Upper lobe of right lung (tissue), 1 donor: ENCODE data around the gene MGST1. TPM values are rescaled to one million over a fixed set of nuclear protein-coding genes. Genes with fewer than 3 reads are reported as not detected.

Experiments
- ATAC-seq: fragments of 200-7000 bp; cut with Tn5 transposase; one replicate; pipeline ENCODE4 v1.9.1; 2020; ENCODE audit warnings: mild to moderate bottlenecking, moderate library complexity
- DNase-seq: peaks from one replicate; pipeline ENCODE4 v3.0.0-alpha.2; 2020
- H3K27ac ChIP-seq: fragments of 200-600 bp; one replicate; pipeline ENCODE4 v1.8.0; 2022
- H3K27me3 ChIP-seq: fragments of 200-600 bp; one replicate; pipeline ENCODE4 v1.8.0; 2022; ENCODE audit warnings: mild to moderate bottlenecking
- H3K36me3 ChIP-seq: fragments of 200-600 bp; one replicate; pipeline ENCODE4 v1.8.0; 2022
- H3K4me1 ChIP-seq: fragments of 200-600 bp; one replicate; pipeline ENCODE4 v1.8.0; 2022
- H3K4me3 ChIP-seq: fragments of 200-600 bp; one replicate; pipeline ENCODE4 v1.8.0; 2022; ENCODE audit warnings: mild to moderate bottlenecking
- H3K9me3 ChIP-seq: fragments of 200-600 bp; one replicate; pipeline ENCODE4 v1.8.0; 2022
- intact Hi-C: fragments of 100-400 bp; cut with DNase I; formaldehyde crosslinking; loops from one replicate; pipeline ENCODE4 v1.11.0; 2022
- total RNA-seq: library from RNA; stranded (reverse); fragmentation: NEBNext Ultra II Directional; extraction: Animal tissue kit (Norgen Biotek cat#: 25700); gene quantifications from one replicate; pipeline ENCODE4 v1.2.1, GENCODE V29; 2021
- TF ChIP-seq, protein P1 (sequence below): fragments of 200-600 bp; IDR thresholded peaks from one replicate; pipeline ENCODE4 v1.8.0; 2022; ENCODE audit warnings: antibody characterized with exemption
- donor health status: DM: no; HTN: yes; CAD: no; lungs with severe emphysema.

Gene MGST1
- total RNA-seq, 1 donor from 2014 or later, result 357 TPM

GRCh38 chr12:16307856-16308475 is 39.5 kb upstream of the MGST1 start:
- no peak for DNase-seq
- H3K36me3 ChIP-seq, result no peaks in the 10 kb centered on the region
- H3K4me1 ChIP-seq, result no peaks in the 10 kb centered on the region
- no peak overlapping the region for H3K4me3 ChIP-seq
- intact Hi-C loops, result no loop called here
- H3K27ac ChIP-seq, result no peak overlapping the region
- H3K9me3 ChIP-seq, result peaks cover 10% of the 10 kb centered on the region
- no peaks in the 10 kb centered on the region for H3K27me3 ChIP-seq
- no peak for ATAC-seq
- TF ChIP-seq, protein P1, sequence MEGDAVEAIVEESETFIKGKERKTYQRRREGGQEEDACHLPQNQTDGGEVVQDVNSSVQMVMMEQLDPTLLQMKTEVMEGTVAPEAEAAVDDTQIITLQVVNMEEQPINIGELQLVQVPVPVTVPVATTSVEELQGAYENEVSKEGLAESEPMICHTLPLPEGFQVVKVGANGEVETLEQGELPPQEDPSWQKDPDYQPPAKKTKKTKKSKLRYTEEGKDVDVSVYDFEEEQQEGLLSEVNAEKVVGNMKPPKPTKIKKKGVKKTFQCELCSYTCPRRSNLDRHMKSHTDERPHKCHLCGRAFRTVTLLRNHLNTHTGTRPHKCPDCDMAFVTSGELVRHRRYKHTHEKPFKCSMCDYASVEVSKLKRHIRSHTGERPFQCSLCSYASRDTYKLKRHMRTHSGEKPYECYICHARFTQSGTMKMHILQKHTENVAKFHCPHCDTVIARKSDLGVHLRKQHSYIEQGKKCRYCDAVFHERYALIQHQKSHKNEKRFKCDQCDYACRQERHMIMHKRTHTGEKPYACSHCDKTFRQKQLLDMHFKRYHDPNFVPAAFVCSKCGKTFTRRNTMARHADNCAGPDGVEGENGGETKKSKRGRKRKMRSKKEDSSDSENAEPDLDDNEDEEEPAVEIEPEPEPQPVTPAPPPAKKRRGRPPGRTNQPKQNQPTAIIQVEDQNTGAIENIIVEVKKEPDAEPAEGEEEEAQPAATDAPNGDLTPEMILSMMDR, result no peak

DNA sequence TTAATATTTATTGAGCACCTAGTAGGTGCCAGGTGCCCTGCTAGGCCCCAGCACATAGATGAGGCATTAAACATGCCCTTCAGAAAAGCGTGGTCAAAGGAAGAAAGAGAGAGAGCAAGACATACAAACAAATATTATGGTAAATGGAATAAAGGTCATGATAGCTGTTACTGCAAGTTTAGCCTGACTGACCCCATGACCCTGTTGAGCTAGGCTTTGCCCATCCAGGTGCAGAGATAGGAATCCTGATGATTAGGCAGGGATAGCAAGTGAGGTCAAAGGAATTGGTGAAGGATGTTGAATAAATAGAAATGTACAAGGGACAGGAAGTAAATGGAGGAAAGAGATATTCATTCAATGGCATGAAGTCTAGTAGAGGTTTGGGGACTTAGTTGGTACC is 36.5 kb upstream of the MGST1 start:
- Histone ChIP-seq H3K27me3 (no peaks in the 10 kb centered on the region), H3K9me3 (peaks cover 10% of the 10 kb centered on the region), H3K4me1 (no peaks in the 10 kb centered on the region), H3K4me3 (no peak overlapping the region), H3K27ac (no peak overlapping the region), H3K36me3 (no peaks in the 10 kb centered on the region)
- ATAC-seq (no peak), DNase-seq (no peak)
- intact Hi-C loops, result no loop called here
- TF ChIP-seq, protein P1, result no peak

- Histone ChIP-seq H3K9me3 (no peaks in the 10 kb centered on the region), H3K36me3 (no peaks in the 10 kb centered on the region), H3K4me3 (no peak overlapping the region), H3K27me3 (no peaks in the 10 kb centered on the region), H3K27ac (no peak overlapping the region), H3K4me1 (no peaks in the 10 kb centered on the region)
- DNase-seq (no peak), ATAC-seq (no peak)
- intact Hi-C loops, result no loop called here
- TF ChIP-seq, protein P1, result no peak
Observed at GRCh38 chr12:16323010-16323409, 24.4 kb upstream of the MGST1 start.

DNA sequence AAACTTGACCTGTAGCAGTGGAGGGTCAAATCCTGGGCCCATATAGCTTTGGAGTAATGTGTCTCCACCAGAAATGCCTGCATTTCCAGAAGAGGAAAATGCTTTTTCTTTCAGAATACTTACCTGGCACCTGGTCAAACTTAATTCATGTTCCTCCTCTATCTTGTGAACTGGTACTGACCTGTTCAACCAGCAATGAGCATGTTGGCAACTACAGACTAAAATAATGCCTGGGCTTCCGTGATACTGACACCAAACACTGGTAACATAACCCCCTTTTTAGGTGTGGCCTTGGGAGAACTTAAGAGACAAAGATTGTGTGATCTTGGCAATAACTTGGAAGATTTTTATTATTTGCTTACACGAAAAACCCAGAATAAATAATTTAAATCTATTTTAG is 23.8 kb upstream of the MGST1 start:
- TF ChIP-seq, protein P1, result no peak
- no peaks in the 10 kb centered on the region for H3K9me3 ChIP-seq
- DNase-seq (no peak), ATAC-seq (no peak)
- H3K27me3 ChIP-seq, result no peaks in the 10 kb centered on the region
- no peaks in the 10 kb centered on the region for H3K4me1 ChIP-seq
- intact Hi-C loops, result no loop called here
- H3K4me3 ChIP-seq, result no peak overlapping the region
- H3K36me3 ChIP-seq, result no peaks in the 10 kb centered on the region
- H3K27ac ChIP-seq, result no peak overlapping the region

DNA sequence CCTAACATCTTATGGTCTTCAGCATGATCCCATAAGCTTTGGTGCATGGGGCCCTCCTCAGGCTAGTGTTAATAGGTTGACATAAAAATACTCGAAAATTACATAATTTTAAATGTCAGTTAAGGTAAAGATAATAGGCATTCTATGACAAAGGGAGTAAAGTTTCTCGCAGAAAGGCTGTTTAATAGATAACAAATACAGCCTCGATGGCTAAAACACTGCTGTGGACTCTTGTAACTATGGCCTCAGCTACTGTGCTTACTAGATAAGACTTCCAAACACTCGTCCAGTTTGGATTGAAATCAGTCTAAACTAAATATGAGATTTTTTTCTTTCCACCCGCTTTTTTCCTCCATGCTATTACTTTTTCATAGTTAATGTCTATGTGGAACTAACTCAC is 23.2 kb upstream of the MGST1 start:
- Histone ChIP-seq H3K27ac (no peak overlapping the region), H3K36me3 (no peaks in the 10 kb centered on the region), H3K4me3 (no peak overlapping the region), H3K9me3 (no peaks in the 10 kb centered on the region), H3K27me3 (no peaks in the 10 kb centered on the region), H3K4me1 (no peaks in the 10 kb centered on the region)
- intact Hi-C loops, result no loop called here
- TF ChIP-seq, protein P1, result no peak
- DNase-seq (no peak), ATAC-seq (no peak)

DNA sequence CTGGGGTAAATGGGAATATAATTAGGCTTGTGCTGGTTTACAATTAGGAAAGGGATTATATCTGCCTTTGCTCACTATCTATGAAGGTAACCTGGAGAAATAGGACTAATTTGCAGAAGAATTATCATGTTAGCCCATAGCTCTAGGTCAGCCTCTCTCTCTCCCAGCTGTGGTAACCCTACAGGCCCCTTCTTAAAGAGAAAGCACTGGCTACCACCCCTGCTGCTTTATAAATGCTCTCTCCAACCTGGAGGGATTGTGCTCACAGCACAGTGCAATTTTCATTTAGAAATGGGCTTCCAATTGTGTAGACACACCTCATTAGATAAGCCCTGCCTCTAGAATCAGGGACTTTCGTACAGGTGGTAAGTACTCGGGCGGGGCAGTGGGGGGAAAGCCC is 22.7 kb upstream of the MGST1 start:
- no peaks in the 10 kb centered on the region for H3K9me3 ChIP-seq
- no peaks in the 10 kb centered on the region for H3K27me3 ChIP-seq
- DNase-seq, result no peak
- TF ChIP-seq, protein P1, result no peak
- intact Hi-C loops, result no loop called here
- H3K4me3 ChIP-seq, result no peak overlapping the region
- no peak for ATAC-seq
- no peaks in the 10 kb centered on the region for H3K4me1 ChIP-seq
- H3K36me3 ChIP-seq, result no peaks in the 10 kb centered on the region
- H3K27ac ChIP-seq, result no peak overlapping the region
